Activated gamma-delta T cell treated with Interleukin-2 at 50 U/mL for 16 hours (primary cell): ENCODE measurements around the gene KCNIP4.

Experiments used
- DNase-seq: peaks from one replicate; pipeline ENCODE4 v3.0.0-alpha.2; 2020

Gene KCNIP4

DNA sequence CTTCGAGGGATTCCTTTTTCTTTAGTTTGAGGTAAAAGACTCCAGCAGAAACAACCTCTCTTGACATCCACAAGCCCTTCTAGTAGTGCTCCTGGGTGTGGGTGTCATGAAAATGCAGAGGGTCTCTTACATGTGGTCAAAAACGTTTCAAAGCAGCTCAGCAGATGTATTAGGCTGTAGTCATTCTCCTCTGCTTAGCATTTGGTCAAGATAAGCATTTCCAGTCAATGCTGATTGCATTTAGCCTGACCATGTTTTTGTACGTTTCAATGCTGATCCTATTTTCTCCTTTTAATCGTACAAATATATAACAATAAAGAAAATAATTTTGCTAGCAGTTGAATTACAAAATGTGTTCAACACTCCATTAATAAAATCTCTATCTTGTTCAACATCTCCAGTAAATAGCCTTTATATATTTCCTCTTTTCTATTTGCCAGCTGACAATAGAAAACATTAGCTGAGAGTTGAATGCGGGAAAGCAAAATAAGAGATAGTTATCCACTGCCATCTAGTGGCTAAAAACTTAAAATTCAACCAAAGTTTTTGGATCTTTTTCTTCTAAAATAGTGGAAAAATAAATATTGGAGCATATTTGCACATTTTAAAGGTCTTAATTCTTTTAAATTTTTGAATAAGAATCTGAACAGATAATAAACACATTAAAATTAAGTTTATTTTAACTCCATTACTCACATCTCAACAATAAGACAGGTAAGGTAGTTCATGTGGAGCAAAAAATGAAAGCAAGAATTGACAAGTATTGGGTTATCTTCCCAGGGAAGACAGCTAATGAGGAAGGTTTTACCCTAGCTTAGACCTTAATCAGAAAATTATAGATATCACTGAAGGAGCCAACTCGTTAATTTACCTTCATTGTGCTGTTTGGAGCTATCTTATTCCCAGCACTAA is 1263.5 kb downstream of the KCNIP4 start:
- DNase-seq, result no peak

DNA sequence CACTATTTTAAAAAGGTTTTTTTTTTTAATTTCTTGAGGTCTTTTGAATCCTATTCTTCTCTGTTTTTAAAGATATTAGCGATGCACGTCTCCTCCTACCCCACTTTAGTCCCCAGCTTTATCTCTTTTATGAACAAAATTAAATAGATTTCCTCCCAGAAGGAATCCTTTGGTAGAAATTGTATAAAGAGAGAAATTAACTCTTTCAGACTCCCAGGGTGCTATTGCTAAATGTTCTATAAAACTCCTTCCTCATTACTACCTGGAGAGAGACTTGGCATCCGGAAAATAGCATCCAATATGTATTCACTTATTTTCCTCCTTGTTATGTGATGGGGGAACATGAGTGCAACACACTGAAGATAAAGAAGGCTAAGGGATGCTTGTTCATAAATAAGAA is 1264.8 kb downstream of the KCNIP4 start:
- no peak for DNase-seq

DNA sequence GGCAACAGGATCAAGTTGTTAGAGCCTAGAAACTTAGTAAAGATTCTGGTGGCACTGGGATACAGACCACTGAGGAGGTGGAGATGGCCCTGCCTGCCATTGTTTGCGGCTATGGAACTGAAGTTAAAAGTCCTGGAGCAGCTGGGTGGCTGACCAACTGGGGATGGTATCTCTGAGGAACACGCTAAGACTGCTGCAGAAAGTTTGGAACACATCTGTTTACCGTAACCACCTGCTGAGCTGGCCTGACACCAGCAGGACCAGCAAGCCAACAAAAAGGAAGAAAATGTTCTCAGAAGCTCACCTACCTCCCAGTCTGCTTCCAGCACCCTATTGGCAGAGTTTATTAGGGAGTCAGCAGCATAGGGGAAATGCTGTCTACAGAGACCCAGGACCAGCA is 1265.7 kb downstream of the KCNIP4 start:
- DNase-seq, result no peak

DNA sequence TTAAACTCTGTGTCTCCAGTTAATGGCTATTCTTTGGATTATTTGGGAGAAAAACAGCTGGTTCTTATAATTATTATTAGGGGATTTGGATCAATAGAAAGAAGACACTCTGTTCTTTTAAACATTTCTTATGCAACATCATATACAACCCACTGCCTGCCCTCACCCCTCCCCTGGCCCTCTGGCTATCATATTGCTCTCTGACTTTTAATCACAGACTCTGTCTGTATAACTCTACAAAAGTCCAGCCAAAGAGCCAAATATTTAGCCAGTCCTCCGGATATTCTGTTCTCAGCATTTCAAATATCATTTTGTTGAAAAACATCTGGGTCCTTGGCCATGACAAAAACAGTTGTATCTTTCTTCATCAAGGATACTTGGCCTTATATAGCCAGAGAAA is 1267.3 kb downstream of the KCNIP4 start:
- no peak for DNase-seq

DNA sequence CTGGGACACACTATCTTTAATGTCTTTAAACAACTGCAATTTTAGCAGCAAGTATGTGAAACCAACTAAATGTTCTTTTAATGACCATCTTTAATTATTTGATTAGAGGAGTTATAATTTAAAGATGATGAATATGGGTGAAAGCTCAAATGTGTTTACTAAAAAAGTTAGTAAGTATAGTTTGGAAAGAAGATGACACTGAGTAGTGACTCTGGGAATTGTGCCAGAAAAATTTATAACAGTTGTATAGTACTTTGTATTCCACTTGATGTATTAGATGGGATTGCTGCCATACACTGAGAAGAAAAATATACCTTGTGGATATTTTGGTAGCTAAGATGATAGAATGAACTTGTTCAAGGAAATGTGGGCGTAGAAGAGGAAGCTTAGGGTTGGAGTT is 1267.8 kb downstream of the KCNIP4 start:
- no peak for DNase-seq

DNA sequence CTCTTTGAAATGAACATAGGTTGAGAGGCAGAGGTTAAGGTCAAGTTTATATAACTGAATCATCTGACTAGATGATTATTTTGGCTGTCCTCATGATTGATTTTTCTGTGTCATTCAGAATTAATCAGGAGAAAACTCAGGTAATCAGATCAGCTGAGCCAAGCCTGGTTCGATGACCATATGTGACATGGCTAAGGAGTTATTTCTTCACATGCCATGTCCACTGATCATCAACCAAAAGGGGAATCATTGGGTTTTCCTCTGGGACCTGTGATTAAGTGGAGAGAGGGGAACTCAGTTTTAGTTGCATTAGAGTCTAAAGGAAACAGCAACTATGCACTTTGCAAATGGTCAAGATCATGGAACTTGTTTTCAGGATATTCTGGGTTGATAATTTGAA is 1268.6 kb downstream of the KCNIP4 start:
- DNase-seq, result no peak
